HEK293 (cell line): ENCODE measurements around the gene ADSS1.

Experiments used
- CTCF ChIP-seq: fragments of 450-650 bp; formaldehyde crosslinking; IDR thresholded peaks from 2 replicates; pipeline ENCODE4 v1.5.1; 2016; ENCODE audit warnings: missing biosample characterization, missing genetic modification characterization
- ZBTB49 ChIP-seq: fragments of 450-650 bp; formaldehyde crosslinking; IDR thresholded peaks from 2 replicates; pipeline ENCODE4 v1.5.1; 2016; ENCODE audit warnings: missing biosample characterization, missing genetic modification characterization, low read depth
- ZBTB7A ChIP-seq: fragments of 450-650 bp; formaldehyde crosslinking; IDR thresholded peaks from 2 replicates; pipeline ENCODE4 v1.5.1; 2016; ENCODE audit warnings: low read depth, missing biosample characterization, missing genetic modification characterization
- ZNF449 ChIP-seq: fragments of 450-650 bp; formaldehyde crosslinking; IDR thresholded peaks from 2 replicates; pipeline ENCODE4 v1.5.1; 2017; ENCODE audit warnings: missing biosample characterization, mild to moderate bottlenecking, missing genetic modification characterization, moderate library complexity
- ZNF623 ChIP-seq: fragments of 450-650 bp; formaldehyde crosslinking; IDR thresholded peaks from 2 replicates; pipeline ENCODE4 v1.5.1; 2016; ENCODE audit warnings: missing biosample characterization, missing genetic modification characterization
- ZNF677 ChIP-seq: fragments of 450-650 bp; IDR thresholded peaks from 2 replicates; pipeline ENCODE4 v1.5.0; 2018; ENCODE audit warnings: missing biosample characterization, mild to moderate bottlenecking, missing genetic modification characterization, moderate library complexity
- ZNF76 ChIP-seq: fragments of 450-650 bp; formaldehyde crosslinking; IDR thresholded peaks from 2 replicates; pipeline ENCODE4; 2016; ENCODE audit warnings: low read depth, missing biosample characterization, missing genetic modification characterization, borderline replicate concordance

GRCh38 chr14:104730487-104730886 is 6.5 kb downstream of the ADSS1 start:
- TF ChIP-seq CTCF (tag by site-specific recombination) (no peak), ZBTB7A (tag by site-specific recombination) (no peak), ZNF677 (tag by site-specific recombination) (no peak), ZBTB49 (tag by site-specific recombination) (no peak), ZNF76 (tag by site-specific recombination) (no peak), ZNF623 (tag by site-specific recombination) (no peak), ZNF449 (no peak)
